Ishikawa (cell line): ENCODE measurements around the gene MINK1.

ENCODE experiments used
- CEBPB ChIP-seq: IDR thresholded peaks from 2 replicates; pipeline ENCODE4 v1.6.1; 2012
- CREB1 ChIP-seq: IDR thresholded peaks from 2 replicates; pipeline ENCODE4 v1.6.1; 2012; ENCODE audit warnings: low read depth
- EGR1 ChIP-seq: IDR thresholded peaks from 2 replicates; pipeline ENCODE4 v1.6.1; 2012
- EP300 ChIP-seq: IDR thresholded peaks from 2 replicates; pipeline ENCODE4 v1.6.1; 2012; ENCODE audit warnings: borderline replicate concordance
- FOXM1 ChIP-seq: IDR thresholded peaks from 2 replicates; pipeline ENCODE4 v1.6.1; 2012; ENCODE audit warnings: low read depth, borderline replicate concordance
- NFIC ChIP-seq: IDR thresholded peaks from 2 replicates; pipeline ENCODE4 v1.6.1; 2012
- RAD21 ChIP-seq: IDR thresholded peaks from 2 replicates; pipeline ENCODE4 v1.6.1; 2012; ENCODE audit warnings: low read depth
- TAF1 ChIP-seq: IDR thresholded peaks from 2 replicates; pipeline ENCODE4 v1.6.1; 2012; ENCODE audit warnings: low read depth, mild to moderate bottlenecking
- TCF12 ChIP-seq: IDR thresholded peaks from 2 replicates; pipeline ENCODE4 v1.6.1; 2012; ENCODE audit warnings: low read depth
- TEAD4 ChIP-seq: IDR thresholded peaks from 2 replicates; pipeline ENCODE4 v1.6.1; 2012
- YY1 ChIP-seq: IDR thresholded peaks from 2 replicates; pipeline ENCODE4 v1.6.1; 2012; ENCODE audit warnings: low read depth
- ZBTB7A ChIP-seq: IDR thresholded peaks from 2 replicates; pipeline ENCODE4 v1.6.1; 2012; ENCODE audit warnings: low read depth
- TF ChIP-seq, protein P1 (sequence below): IDR thresholded peaks from 2 replicates; pipeline ENCODE4 v1.6.1; 2012; ENCODE audit warnings: low read depth, mild to moderate bottlenecking
- TF ChIP-seq, protein P2 (sequence below): IDR thresholded peaks from 2 replicates; pipeline ENCODE4 v1.6.1; 2012
- TF ChIP-seq, protein P3 (sequence below): IDR thresholded peaks from 2 replicates; pipeline ENCODE4 v1.6.1; 2012

MINK1 gene

DNA sequence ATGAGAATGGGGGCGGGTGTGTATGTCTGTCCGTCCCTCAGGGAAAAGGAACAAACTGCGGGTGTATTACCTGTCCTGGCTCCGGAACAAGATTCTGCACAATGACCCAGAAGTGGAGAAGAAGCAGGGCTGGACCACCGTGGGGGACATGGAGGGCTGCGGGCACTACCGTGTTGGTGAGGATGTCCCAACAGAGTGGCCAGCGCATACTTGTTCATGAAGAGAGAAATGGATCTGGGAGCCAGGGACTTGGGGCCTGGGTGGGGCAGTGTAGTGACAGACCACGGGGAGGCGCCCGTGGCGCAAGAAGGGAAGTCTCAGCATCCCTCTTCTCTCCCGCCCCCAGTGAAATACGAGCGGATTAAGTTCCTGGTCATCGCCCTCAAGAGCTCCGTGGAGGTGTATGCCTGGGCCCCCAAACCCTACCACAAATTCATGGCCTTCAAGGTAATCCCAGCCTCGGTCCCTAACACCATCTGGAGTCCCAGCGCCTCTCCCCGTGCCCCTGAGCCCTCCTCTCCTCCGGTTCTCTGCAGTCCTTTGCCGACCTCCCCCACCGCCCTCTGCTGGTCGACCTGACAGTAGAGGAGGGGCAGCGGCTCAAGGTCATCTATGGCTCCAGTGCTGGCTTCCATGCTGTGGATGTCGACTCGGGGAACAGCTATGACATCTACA lies 62.7 kb downstream of the MINK1 start:
- TF ChIP-seq NFIC (no peak), EGR1 (no peak), FOXM1 (no peak), RAD21 (no peak), CEBPB (no peak), TEAD4 (no peak), ZBTB7A (no peak), TAF1 (no peak), EP300 (no peak), CREB1 (no peak), TCF12 (no peak), YY1 (no peak)
- TF ChIP-seq, protein P1, sequence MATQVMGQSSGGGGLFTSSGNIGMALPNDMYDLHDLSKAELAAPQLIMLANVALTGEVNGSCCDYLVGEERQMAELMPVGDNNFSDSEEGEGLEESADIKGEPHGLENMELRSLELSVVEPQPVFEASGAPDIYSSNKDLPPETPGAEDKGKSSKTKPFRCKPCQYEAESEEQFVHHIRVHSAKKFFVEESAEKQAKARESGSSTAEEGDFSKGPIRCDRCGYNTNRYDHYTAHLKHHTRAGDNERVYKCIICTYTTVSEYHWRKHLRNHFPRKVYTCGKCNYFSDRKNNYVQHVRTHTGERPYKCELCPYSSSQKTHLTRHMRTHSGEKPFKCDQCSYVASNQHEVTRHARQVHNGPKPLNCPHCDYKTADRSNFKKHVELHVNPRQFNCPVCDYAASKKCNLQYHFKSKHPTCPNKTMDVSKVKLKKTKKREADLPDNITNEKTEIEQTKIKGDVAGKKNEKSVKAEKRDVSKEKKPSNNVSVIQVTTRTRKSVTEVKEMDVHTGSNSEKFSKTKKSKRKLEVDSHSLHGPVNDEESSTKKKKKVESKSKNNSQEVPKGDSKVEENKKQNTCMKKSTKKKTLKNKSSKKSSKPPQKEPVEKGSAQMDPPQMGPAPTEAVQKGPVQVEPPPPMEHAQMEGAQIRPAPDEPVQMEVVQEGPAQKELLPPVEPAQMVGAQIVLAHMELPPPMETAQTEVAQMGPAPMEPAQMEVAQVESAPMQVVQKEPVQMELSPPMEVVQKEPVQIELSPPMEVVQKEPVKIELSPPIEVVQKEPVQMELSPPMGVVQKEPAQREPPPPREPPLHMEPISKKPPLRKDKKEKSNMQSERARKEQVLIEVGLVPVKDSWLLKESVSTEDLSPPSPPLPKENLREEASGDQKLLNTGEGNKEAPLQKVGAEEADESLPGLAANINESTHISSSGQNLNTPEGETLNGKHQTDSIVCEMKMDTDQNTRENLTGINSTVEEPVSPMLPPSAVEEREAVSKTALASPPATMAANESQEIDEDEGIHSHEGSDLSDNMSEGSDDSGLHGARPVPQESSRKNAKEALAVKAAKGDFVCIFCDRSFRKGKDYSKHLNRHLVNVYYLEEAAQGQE, result no peak
- TF ChIP-seq, protein P2, sequence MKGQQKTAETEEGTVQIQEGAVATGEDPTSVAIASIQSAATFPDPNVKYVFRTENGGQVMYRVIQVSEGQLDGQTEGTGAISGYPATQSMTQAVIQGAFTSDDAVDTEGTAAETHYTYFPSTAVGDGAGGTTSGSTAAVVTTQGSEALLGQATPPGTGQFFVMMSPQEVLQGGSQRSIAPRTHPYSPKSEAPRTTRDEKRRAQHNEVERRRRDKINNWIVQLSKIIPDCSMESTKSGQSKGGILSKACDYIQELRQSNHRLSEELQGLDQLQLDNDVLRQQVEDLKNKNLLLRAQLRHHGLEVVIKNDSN, result no peak
- TF ChIP-seq, protein P3, sequence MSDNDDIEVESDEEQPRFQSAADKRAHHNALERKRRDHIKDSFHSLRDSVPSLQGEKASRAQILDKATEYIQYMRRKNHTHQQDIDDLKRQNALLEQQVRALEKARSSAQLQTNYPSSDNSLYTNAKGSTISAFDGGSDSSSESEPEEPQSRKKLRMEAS, result no peak

DNA sequence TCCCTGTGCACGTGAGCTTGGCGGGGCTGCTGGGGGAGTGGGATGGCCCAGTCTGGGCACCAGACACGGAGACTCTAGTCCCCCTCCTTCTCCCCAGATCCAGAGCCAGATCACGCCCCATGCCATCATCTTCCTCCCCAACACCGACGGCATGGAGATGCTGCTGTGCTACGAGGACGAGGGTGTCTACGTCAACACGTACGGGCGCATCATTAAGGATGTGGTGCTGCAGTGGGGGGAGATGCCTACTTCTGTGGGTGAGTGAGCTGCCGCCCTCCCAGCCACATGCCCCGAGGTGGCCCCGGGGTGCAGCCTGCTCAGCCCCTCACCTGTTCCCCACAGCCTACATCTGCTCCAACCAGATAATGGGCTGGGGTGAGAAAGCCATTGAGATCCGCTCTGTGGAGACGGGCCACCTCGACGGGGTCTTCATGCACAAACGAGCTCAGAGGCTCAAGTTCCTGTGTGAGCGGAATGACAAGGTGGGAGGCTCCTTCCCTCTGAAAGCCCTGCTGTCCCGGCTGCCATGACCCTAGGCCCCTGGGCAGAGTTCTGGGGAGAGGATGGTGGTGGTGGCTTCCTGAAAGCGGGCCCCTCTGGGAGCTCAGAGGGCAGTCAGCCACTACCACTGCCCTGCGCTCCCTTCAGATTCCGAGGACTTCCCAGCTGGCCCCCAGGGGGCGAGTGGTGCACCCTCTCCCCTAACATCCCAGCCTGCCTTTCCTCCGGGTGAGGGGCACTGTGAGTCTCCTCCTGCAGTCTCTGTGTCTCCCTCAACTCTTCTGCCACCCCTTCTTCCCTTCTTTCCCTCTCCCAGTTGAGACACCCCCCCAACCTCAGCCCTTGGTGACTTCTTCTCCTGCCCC lies 63.4 kb downstream of the MINK1 start:
- no peak for TF ChIP-seq CREB1
- TF ChIP-seq, protein P2, result no peak
- TF ChIP-seq, protein P1, result no peak
- TF ChIP-seq CEBPB, result no peak
- TF ChIP-seq EP300, result no peak
- no peak for TF ChIP-seq ZBTB7A
- TF ChIP-seq EGR1, result no peak
- no peak for TF ChIP-seq YY1
- no peak for TF ChIP-seq TCF12
- TF ChIP-seq TEAD4, result no peak
- TF ChIP-seq FOXM1, result no peak
- TF ChIP-seq RAD21, result no peak
- TF ChIP-seq, protein P3, result no peak
- no peak for TF ChIP-seq NFIC
- TF ChIP-seq TAF1, result no peak

DNA sequence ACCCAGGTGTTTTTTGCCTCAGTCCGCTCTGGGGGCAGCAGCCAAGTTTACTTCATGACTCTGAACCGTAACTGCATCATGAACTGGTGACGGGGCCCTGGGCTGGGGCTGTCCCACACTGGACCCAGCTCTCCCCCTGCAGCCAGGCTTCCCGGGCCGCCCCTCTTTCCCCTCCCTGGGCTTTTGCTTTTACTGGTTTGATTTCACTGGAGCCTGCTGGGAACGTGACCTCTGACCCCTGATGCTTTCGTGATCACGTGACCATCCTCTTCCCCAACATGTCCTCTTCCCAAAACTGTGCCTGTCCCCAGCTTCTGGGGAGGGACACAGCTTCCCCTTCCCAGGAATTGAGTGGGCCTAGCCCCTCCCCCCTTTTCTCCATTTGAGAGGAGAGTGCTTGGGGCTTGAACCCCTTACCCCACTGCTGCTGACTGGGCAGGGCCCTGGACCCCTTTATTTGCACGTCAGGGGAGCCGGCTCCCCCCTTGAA lies 64.1 kb downstream of the MINK1 start:
- TF ChIP-seq TAF1, result no peak
- TF ChIP-seq, protein P2, result peak; percentile 61

DNA sequence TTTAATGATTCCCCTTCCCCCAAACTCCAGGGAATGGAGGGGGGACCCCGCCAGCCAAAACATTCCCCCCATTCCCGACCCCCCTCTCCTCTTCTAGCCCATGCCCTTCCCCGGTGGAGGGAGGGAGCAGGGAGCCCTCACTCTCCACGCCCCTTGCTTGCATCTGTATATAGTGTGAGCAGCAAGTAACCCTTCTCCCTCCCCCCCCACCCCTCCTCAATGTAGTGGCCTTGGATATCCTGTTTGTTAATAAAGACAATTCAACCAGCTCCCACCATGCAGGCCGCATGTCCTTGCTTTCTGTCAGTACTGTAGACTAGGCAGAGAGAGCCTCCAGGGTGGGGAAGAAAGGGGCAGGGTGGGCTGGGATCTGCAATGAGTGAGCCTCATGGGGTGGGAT lies 64.6 kb downstream of the MINK1 start:
- TF ChIP-seq, protein P3, result no peak
- no peak for TF ChIP-seq TCF12
- no peak for TF ChIP-seq YY1
- TF ChIP-seq, protein P1, result no peak
- TF ChIP-seq CEBPB, result no peak
- no peak for TF ChIP-seq TAF1
- TF ChIP-seq NFIC, result no peak
- no peak for TF ChIP-seq ZBTB7A
- no peak for TF ChIP-seq CREB1
- TF ChIP-seq EP300, result no peak
- TF ChIP-seq, protein P2, result no peak
